SK-N-SH (cell line): ENCODE data around the gene AKAP11. TPM values are rescaled to one million over a fixed set of nuclear protein-coding genes. Genes with fewer than 3 reads are reported as not detected.

ENCODE experiments used
- CTCF ChIA-PET: fragments of 300-600, 350-600 bp; formaldehyde crosslinking; extraction: SDS; loops from one replicate; lab custom pipeline; 2021; lab: Yijun Ruan, JAX
- POLR2A ChIA-PET: fragments of 350-600 bp; sonication (Branson Sonifier 250); formaldehyde crosslinking; extraction: SDS; loops from one replicate; lab custom pipeline; 2020; ENCODE audit warnings: antibody characterized with exemption, inconsistent platforms; lab: Yijun Ruan, JAX
- DNase-seq: peaks from one replicate; pipeline ENCODE4 v3.0.0; 2012
- H2AFZ ChIP-seq: fragments of 200-600 bp; sonication (generic); 2 replicates; pipeline ENCODE4 v1.8.1; 2016; ENCODE audit warnings: antibody characterized with exemption, mild to moderate bottlenecking, low read depth
- H3F3A ChIP-seq: fragments of 200-600 bp; sonication (generic); replicated peaks from 2 replicates; pipeline ENCODE3; 2016; ENCODE audit warnings: antibody characterized with exemption, mild to moderate bottlenecking; ENCODE audit not compliant: insufficient read depth
- H3K27ac ChIP-seq, 2 experiments: fragments of 200-500 bp in 1 of 2; fragments of 200-600 bp in 1 of 2; sonication (Bioruptor generic) in 1 of 2; sonication (generic), shearing (Covaris generic) in 1 of 2; 2 replicates each; pipeline versions ENCODE4 v1.5.1 to v1.6.1; 2014 to 2016; ENCODE audit warnings: low read depth in 2 of 2, inconsistent platforms in 1 of 2, low read length in 1 of 2, mild to moderate bottlenecking in 1 of 2, mixed read lengths in 1 of 2
- H3K27me3 ChIP-seq: fragments of 200-600 bp; sonication (generic), shearing (Covaris generic); 2 replicates; pipeline ENCODE4 v1.6.1; 2016; ENCODE audit warnings: mixed run types; ENCODE audit not compliant: insufficient read depth
- H3K36me3 ChIP-seq, 2 experiments: fragments of 200-500 bp in 1 of 2; fragments of 200-600 bp in 1 of 2; sonication (Bioruptor generic) in 1 of 2; sonication (generic) in 1 of 2; replicated peaks in 1 of 2; 2 replicates each; pipeline versions ENCODE3 to v1.5.1; 2014 to 2016; ENCODE audit warnings: low read length in 1 of 2, mild to moderate bottlenecking in 1 of 2; ENCODE audit not compliant: insufficient read depth in 2 of 2, control insufficient read depth in 1 of 2
- H3K4me1 ChIP-seq, 2 experiments: fragments of 200-500 bp in 1 of 2; fragments of 200-600 bp in 1 of 2; sonication (Bioruptor generic) in 1 of 2; sonication (generic), shearing (Covaris generic) in 1 of 2; 2 replicates each; pipeline versions ENCODE4 v1.5.1 to v1.6.1; 2014 to 2016; ENCODE audit warnings: low read depth in 1 of 2, low read length in 1 of 2, mixed run types in 1 of 2; ENCODE audit not compliant: insufficient read depth in 2 of 2, control insufficient read depth in 1 of 2
- H3K4me2 ChIP-seq: fragments of 200-600 bp; sonication (generic), shearing (Covaris generic); 2 replicates; pipeline ENCODE4 v1.6.1; 2017; ENCODE audit warnings: mixed run types
- H3K4me3 ChIP-seq, 2 experiments: fragments of 200-500 bp in 1 of 2; fragments of 200-600 bp in 1 of 2; sonication (Bioruptor generic) in 1 of 2; sonication (generic), shearing (Covaris generic) in 1 of 2; 2 replicates each; pipeline versions ENCODE4 v1.5.1 to v1.8.1; 2014 to 2016; ENCODE audit warnings: low read depth in 2 of 2, inconsistent platforms in 1 of 2, low read length in 1 of 2, mild to moderate bottlenecking in 1 of 2, mixed read lengths in 1 of 2, moderate library complexity in 1 of 2
- H3K79me2 ChIP-seq: fragments of 200-600 bp; sonication (generic); 2 replicates; pipeline ENCODE4 v1.8.1; 2017; ENCODE audit warnings: mild to moderate bottlenecking; ENCODE audit not compliant: insufficient read depth
- H3K9ac ChIP-seq: fragments of 200-600 bp; sonication (generic); 2 replicates; pipeline ENCODE4 v1.6.1; 2017; ENCODE audit warnings: mixed run types
- H3K9me2 ChIP-seq: fragments of 200-600 bp; sonication (generic); 2 replicates; pipeline ENCODE4 v1.6.1; 2017; ENCODE audit warnings: mixed run types
- H3K9me3 ChIP-seq: fragments of 200-600 bp; sonication (generic); 2 replicates; pipeline ENCODE4 v1.6.1; 2017; ENCODE audit warnings: mixed run types, mild to moderate bottlenecking, moderate library complexity
- H4K20me1 ChIP-seq: fragments of 200-600 bp; sonication (generic); 2 replicates; pipeline ENCODE4 v1.6.1; 2017; ENCODE audit warnings: mild to moderate bottlenecking, mixed run types; ENCODE audit not compliant: insufficient read depth
- CHD2 ChIP-seq: fragments of 150-350 bp; IDR thresholded peaks from 2 replicates; pipeline ENCODE4 v1.6.1; 2018; ENCODE audit warnings: low read length; ENCODE audit not compliant: partially characterized antibody
- ELF1 ChIP-seq: IDR thresholded peaks from 2 replicates; pipeline ENCODE4 v1.4.0; 2012
- EP300 ChIP-seq, 2 experiments: IDR thresholded peaks; 2 replicates each; pipeline versions ENCODE4 v1.4.0 to v1.6.1; 2012; ENCODE audit warnings: borderline replicate concordance in 1 of 2, low read depth in 1 of 2, low read length in 1 of 2
- FOXM1 ChIP-seq: IDR thresholded peaks from 2 replicates; pipeline ENCODE4 v1.4.0; 2012; ENCODE audit warnings: low read depth, mild to moderate bottlenecking
- MXI1 ChIP-seq: IDR thresholded peaks from 2 replicates; pipeline ENCODE4 v1.6.1; 2012; ENCODE audit warnings: mild to moderate bottlenecking, low read depth, low read length, improper control_type of control experiment
- NFIC ChIP-seq: IDR thresholded peaks from 2 replicates; pipeline ENCODE4 v1.4.0; 2012; ENCODE audit warnings: borderline replicate concordance
- NRF1 ChIP-seq: IDR thresholded peaks from 2 replicates; pipeline ENCODE4 v1.6.1; 2012; ENCODE audit warnings: low read depth, mild to moderate bottlenecking, low read length
- POLR2AphosphoS5 ChIP-seq: IDR thresholded peaks from 2 replicates; pipeline ENCODE4 v1.6.1; 2012; ENCODE audit warnings: low read depth, low read length
- RAD21 ChIP-seq: IDR thresholded peaks from 2 replicates; pipeline ENCODE4 v1.6.1; 2012; ENCODE audit warnings: mild to moderate bottlenecking, low read length
- RCOR1 ChIP-seq: fragments of 150-350 bp; IDR thresholded peaks from 2 replicates; pipeline ENCODE4 v1.6.1; 2017; ENCODE audit warnings: antibody characterized with exemption, low read length
- TAF1 ChIP-seq: IDR thresholded peaks from 2 replicates; pipeline ENCODE4 v1.6.1; 2012; ENCODE audit warnings: low read depth, mild to moderate bottlenecking, low read length, moderate library complexity, borderline replicate concordance
- TCF12 ChIP-seq: IDR thresholded peaks from 2 replicates; pipeline ENCODE4 v1.4.0; 2012
- TEAD4 ChIP-seq: IDR thresholded peaks from 2 replicates; pipeline ENCODE4 v1.4.0; 2012; ENCODE audit warnings: mild to moderate bottlenecking, borderline replicate concordance; ENCODE audit not compliant: insufficient read depth
- YY1 ChIP-seq: IDR thresholded peaks from 2 replicates; pipeline ENCODE4 v1.4.0; 2012; ENCODE audit warnings: low read depth, mild to moderate bottlenecking
- WGBS: methylation state at CpG from one replicate; pipeline ENCODE4 v1.1.6; 2017; ENCODE audit warnings: low lambda C conversion rate; 5-methylcytosine and 5-hydroxymethylcytosine counted together
- polyA plus RNA-seq, 3 experiments: library from polyadenylated mRNA; depleted of rRNA; stranded (reverse); fragments of >200 nt; gene quantifications; 2 replicates each; pipeline ENCODE4 v1.2.3, GENCODE V29; 2012
- TF ChIP-seq, protein P1 (sequence below): IDR thresholded peaks from 2 replicates; pipeline ENCODE4 v1.6.1; 2012; ENCODE audit warnings: mild to moderate bottlenecking, low read depth, low read length, moderate library complexity
- TF ChIP-seq, protein P2 (sequence below): IDR thresholded peaks from 2 replicates; pipeline ENCODE4; 2012
- TF ChIP-seq, protein P3 (sequence below): IDR thresholded peaks from 2 replicates; pipeline ENCODE4 v1.4.0; 2012; ENCODE audit warnings: low read depth, borderline replicate concordance
- TF ChIP-seq, protein P4 (sequence below): fragments of 200-600 bp; sonication (generic); IDR thresholded peaks from 2 replicates; pipeline ENCODE4 v1.6.1; 2017; ENCODE audit warnings: antibody characterized with exemption, mild to moderate bottlenecking, moderate library complexity
- TF ChIP-seq, protein P5 (sequence below): IDR thresholded peaks from 2 replicates; pipeline ENCODE4 v1.4.0; 2012; ENCODE audit warnings: low read depth
- TF ChIP-seq, protein P6 (sequence below): fragments of 150-350 bp; IDR thresholded peaks from 2 replicates; pipeline ENCODE4 v1.6.1; 2016; ENCODE audit warnings: mild to moderate bottlenecking, low read depth, low read length

AKAP11 gene
- polyA plus RNA-seq, 1 of the 3 experiments (the other 2 are of a cell fraction): 5.6 TPM

DNA sequence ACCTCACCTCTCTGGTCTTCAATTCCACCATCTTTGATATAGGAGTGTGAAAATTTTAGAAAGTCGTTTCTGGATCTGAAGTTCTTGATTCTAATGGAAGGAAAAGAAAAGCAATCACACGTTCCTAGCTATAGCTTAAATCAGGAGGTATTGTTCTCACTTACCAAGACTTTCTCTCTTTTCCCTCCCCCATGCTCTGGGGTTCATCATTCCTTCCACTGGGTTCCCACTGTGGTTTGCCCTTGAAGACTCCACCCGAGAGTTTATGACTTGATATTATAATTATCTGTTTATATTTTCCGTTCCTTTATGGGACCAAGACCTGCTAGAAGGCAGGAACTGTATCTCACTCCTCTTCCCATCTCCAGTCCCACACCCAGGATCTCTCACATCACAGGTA, 76.6 kb downstream of the AKAP11 start:
- H3K9me2 ChIP-seq: no peaks in the 10 kb centered on the region
- H3K36me3 ChIP-seq: no peaks in the 10 kb centered on the region
- no peaks in the 10 kb centered on the region for H3K4me1 ChIP-seq
- ChIA-PET POLR2A (no interaction called here), CTCF (no interaction called here)
- no peak for DNase-seq
- H3K27ac ChIP-seq: no peak overlapping the region
- 22% methylated on average over 4 of the region's 4 CpGs for WGBS
- TF ChIP-seq TAF1: no peak
- TF ChIP-seq EP300 (IDR thresholded peaks at IDR 0.05; ENCODE audit: borderline replicate concordance in 1 of 2, low read depth in 1 of 2, low read length in 1 of 2): no peak
- TF ChIP-seq CHD2: no peak
- TF ChIP-seq, protein P1, sequence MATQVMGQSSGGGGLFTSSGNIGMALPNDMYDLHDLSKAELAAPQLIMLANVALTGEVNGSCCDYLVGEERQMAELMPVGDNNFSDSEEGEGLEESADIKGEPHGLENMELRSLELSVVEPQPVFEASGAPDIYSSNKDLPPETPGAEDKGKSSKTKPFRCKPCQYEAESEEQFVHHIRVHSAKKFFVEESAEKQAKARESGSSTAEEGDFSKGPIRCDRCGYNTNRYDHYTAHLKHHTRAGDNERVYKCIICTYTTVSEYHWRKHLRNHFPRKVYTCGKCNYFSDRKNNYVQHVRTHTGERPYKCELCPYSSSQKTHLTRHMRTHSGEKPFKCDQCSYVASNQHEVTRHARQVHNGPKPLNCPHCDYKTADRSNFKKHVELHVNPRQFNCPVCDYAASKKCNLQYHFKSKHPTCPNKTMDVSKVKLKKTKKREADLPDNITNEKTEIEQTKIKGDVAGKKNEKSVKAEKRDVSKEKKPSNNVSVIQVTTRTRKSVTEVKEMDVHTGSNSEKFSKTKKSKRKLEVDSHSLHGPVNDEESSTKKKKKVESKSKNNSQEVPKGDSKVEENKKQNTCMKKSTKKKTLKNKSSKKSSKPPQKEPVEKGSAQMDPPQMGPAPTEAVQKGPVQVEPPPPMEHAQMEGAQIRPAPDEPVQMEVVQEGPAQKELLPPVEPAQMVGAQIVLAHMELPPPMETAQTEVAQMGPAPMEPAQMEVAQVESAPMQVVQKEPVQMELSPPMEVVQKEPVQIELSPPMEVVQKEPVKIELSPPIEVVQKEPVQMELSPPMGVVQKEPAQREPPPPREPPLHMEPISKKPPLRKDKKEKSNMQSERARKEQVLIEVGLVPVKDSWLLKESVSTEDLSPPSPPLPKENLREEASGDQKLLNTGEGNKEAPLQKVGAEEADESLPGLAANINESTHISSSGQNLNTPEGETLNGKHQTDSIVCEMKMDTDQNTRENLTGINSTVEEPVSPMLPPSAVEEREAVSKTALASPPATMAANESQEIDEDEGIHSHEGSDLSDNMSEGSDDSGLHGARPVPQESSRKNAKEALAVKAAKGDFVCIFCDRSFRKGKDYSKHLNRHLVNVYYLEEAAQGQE: no peak
- no peak for TF ChIP-seq FOXM1
- no peak for TF ChIP-seq TCF12
- TF ChIP-seq, protein P2, sequence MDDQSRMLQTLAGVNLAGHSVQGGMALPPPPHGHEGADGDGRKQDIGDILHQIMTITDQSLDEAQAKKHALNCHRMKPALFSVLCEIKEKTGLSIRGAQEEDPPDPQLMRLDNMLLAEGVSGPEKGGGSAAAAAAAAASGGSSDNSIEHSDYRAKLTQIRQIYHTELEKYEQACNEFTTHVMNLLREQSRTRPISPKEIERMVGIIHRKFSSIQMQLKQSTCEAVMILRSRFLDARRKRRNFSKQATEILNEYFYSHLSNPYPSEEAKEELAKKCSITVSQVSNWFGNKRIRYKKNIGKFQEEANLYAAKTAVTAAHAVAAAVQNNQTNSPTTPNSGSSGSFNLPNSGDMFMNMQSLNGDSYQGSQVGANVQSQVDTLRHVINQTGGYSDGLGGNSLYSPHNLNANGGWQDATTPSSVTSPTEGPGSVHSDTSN: no peak
- no peak for TF ChIP-seq RCOR1
- no peak for TF ChIP-seq MXI1
- TF ChIP-seq RAD21: no peak
- TF ChIP-seq NRF1: no peak
- TF ChIP-seq, protein P3, sequence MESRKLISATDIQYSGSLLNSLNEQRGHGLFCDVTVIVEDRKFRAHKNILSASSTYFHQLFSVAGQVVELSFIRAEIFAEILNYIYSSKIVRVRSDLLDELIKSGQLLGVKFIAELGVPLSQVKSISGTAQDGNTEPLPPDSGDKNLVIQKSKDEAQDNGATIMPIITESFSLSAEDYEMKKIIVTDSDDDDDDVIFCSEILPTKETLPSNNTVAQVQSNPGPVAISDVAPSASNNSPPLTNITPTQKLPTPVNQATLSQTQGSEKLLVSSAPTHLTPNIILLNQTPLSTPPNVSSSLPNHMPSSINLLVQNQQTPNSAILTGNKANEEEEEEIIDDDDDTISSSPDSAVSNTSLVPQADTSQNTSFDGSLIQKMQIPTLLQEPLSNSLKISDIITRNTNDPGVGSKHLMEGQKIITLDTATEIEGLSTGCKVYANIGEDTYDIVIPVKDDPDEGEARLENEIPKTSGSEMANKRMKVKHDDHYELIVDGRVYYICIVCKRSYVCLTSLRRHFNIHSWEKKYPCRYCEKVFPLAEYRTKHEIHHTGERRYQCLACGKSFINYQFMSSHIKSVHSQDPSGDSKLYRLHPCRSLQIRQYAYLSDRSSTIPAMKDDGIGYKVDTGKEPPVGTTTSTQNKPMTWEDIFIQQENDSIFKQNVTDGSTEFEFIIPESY: no peak
- TF ChIP-seq, protein P4, sequence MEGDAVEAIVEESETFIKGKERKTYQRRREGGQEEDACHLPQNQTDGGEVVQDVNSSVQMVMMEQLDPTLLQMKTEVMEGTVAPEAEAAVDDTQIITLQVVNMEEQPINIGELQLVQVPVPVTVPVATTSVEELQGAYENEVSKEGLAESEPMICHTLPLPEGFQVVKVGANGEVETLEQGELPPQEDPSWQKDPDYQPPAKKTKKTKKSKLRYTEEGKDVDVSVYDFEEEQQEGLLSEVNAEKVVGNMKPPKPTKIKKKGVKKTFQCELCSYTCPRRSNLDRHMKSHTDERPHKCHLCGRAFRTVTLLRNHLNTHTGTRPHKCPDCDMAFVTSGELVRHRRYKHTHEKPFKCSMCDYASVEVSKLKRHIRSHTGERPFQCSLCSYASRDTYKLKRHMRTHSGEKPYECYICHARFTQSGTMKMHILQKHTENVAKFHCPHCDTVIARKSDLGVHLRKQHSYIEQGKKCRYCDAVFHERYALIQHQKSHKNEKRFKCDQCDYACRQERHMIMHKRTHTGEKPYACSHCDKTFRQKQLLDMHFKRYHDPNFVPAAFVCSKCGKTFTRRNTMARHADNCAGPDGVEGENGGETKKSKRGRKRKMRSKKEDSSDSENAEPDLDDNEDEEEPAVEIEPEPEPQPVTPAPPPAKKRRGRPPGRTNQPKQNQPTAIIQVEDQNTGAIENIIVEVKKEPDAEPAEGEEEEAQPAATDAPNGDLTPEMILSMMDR: no peak
- TF ChIP-seq, protein P5, sequence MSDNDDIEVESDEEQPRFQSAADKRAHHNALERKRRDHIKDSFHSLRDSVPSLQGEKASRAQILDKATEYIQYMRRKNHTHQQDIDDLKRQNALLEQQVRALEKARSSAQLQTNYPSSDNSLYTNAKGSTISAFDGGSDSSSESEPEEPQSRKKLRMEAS: no peak
- TF ChIP-seq, protein P6, sequence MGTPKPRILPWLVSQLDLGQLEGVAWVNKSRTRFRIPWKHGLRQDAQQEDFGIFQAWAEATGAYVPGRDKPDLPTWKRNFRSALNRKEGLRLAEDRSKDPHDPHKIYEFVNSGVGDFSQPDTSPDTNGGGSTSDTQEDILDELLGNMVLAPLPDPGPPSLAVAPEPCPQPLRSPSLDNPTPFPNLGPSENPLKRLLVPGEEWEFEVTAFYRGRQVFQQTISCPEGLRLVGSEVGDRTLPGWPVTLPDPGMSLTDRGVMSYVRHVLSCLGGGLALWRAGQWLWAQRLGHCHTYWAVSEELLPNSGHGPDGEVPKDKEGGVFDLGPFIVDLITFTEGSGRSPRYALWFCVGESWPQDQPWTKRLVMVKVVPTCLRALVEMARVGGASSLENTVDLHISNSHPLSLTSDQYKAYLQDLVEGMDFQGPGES: no peak
- TF ChIP-seq ELF1: no peak
- TF ChIP-seq YY1: no peak
- no peak for TF ChIP-seq TEAD4
- TF ChIP-seq POLR2AphosphoS5: no peak
- no peak for TF ChIP-seq NFIC
- no peaks in the 10 kb centered on the region for H3K79me2 ChIP-seq
- no peak overlapping the region for H2AFZ ChIP-seq
- H3K9ac ChIP-seq: no peak overlapping the region
- H3K27me3 ChIP-seq: no peaks in the 10 kb centered on the region; the same call in 1 of the 2 replicates
- no peaks in the 10 kb centered on the region for H4K20me1 ChIP-seq
- no peak overlapping the region for H3K4me3 ChIP-seq
- H3K9me3 ChIP-seq: no peaks in the 10 kb centered on the region
- H3K4me2 ChIP-seq: no peak overlapping the region
- H3F3A ChIP-seq: no peaks in the 10 kb centered on the region
